ENCODE results near the gene IL1R1. TPM values are rescaled to one million over a fixed set of nuclear protein-coding genes. Genes with fewer than 3 reads are reported as not detected.

IL1R1 gene
- total RNA-seq, 1 donor from 2014 or later: 1.0 TPM

DNA sequence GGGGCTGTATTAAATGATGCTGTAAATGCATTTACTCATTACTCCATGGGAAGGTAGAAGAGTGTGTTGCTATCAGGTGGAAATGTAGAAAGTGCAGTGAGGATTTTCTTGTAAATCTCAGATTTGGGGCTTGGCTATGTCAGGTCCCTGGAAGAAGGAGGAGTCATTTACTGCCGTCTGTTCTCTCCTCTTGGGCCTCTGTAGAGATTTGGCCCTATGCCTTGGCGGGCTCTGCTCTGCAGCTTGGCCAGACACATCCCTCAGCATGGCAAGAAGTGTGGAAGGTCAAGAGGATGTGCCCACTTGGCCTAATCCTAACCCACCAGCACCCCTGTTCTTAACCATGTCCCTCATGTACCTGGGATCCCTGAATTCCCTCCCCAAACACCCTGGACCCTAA is 6.7 kb downstream of the IL1R1 start:
- TF ChIP-seq, protein P1, sequence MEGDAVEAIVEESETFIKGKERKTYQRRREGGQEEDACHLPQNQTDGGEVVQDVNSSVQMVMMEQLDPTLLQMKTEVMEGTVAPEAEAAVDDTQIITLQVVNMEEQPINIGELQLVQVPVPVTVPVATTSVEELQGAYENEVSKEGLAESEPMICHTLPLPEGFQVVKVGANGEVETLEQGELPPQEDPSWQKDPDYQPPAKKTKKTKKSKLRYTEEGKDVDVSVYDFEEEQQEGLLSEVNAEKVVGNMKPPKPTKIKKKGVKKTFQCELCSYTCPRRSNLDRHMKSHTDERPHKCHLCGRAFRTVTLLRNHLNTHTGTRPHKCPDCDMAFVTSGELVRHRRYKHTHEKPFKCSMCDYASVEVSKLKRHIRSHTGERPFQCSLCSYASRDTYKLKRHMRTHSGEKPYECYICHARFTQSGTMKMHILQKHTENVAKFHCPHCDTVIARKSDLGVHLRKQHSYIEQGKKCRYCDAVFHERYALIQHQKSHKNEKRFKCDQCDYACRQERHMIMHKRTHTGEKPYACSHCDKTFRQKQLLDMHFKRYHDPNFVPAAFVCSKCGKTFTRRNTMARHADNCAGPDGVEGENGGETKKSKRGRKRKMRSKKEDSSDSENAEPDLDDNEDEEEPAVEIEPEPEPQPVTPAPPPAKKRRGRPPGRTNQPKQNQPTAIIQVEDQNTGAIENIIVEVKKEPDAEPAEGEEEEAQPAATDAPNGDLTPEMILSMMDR (IDR thresholded peaks at IDR 0.05; ENCODE audit: unreplicated experiment): no peak
- no peak for DNase-seq (ENCODE audit: low spot score)
- no peaks in the 10 kb centered on the region for H3K4me1 Mint-ChIP-seq (ENCODE audit: unreplicated experiment)
- H3K36me3 Mint-ChIP-seq (ENCODE audit: low read depth, unreplicated experiment): peaks cover 33% of the 10 kb centered on the region
- no peak overlapping the region for H3K27ac Mint-ChIP-seq (ENCODE audit: unreplicated experiment)
- H3K27me3 Mint-ChIP-seq (ENCODE audit: unreplicated experiment): peaks cover 5% of the 10 kb centered on the region
- peaks cover 11% of the 10 kb centered on the region for H3K9me3 Mint-ChIP-seq (ENCODE audit: unreplicated experiment)
- H3K4me3 Mint-ChIP-seq (ENCODE audit: unreplicated experiment): no peak overlapping the region

DNA sequence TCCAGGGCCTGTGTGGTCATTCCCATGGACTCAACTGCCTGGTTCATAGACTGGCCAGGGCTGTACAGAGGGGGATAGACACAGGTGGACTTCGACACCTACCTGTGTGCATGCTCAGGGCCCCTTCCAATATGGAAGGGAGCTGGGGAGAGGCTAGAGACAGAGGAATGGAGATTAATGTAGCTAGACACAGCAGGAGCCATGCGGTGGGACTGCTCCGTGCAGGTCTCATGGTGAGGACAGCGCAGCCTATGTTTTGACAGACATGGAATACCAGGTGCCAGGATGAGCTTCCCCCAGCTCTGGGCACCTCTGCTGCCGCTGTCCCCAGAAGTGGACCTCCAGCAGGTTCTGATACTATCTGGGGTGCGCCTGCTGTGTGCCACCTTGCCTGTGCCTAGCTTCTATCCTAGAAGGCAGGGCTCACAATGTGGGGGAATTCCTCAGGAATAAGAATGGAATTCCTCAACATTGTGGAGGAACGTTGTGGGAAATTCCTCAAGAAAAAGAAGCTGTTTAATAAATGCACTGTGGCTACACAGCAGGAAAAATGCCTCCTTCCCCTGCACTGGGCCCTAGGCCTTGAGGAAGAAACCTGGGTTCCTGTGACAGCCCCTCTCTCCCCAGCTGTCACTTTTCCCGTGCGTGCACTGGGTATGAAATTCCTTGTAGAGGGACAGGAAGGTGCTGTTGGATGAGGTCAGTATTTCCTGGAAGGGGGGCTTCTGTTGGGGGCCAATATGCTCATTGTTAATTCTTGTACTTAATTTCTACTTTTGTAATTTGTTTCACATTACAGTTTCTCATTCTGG is 7.3 kb downstream of the IL1R1 start:
- no peaks in the 10 kb centered on the region for H3K4me1 Mint-ChIP-seq (ENCODE audit: unreplicated experiment)
- DNase-seq (ENCODE audit: low spot score): no peak
- H3K27me3 Mint-ChIP-seq (ENCODE audit: unreplicated experiment): peaks cover 5% of the 10 kb centered on the region
- peaks cover 8% of the 10 kb centered on the region for H3K9me3 Mint-ChIP-seq (ENCODE audit: unreplicated experiment)
- peaks cover 33% of the 10 kb centered on the region for H3K36me3 Mint-ChIP-seq (ENCODE audit: low read depth, unreplicated experiment)
- no peak overlapping the region for H3K4me3 Mint-ChIP-seq (ENCODE audit: unreplicated experiment)
- H3K27ac Mint-ChIP-seq (ENCODE audit: unreplicated experiment): no peak overlapping the region
- TF ChIP-seq, protein P1 (IDR thresholded peaks at IDR 0.05; ENCODE audit: unreplicated experiment): no peak

DNA sequence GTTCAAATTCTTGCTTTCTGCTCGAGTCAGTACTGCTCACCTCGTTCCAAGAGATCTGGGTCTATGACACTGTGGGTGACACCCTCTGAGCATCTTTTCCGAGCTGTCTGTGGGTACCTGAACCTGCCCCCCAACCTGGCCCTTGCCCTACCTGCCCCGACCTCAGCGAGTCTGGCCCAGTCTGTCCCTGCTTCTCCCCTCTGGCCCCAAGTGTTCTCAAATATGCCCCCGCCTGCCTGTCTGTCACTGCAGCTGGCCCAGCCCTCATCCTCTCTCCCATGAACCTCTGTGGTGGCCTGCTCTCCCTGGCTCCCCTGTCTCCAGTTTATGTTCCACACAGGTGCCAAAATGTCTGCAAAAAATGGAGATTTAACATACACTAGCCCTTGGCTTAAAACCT is 11.8 kb downstream of the IL1R1 start:
- H3K36me3 Mint-ChIP-seq (ENCODE audit: low read depth, unreplicated experiment): peaks cover 16% of the 10 kb centered on the region
- H3K9me3 Mint-ChIP-seq (ENCODE audit: unreplicated experiment): no peaks in the 10 kb centered on the region
- no peak overlapping the region for H3K27ac Mint-ChIP-seq (ENCODE audit: unreplicated experiment)
- no peaks in the 10 kb centered on the region for H3K4me1 Mint-ChIP-seq (ENCODE audit: unreplicated experiment)
- peaks cover 4% of the 10 kb centered on the region for H3K27me3 Mint-ChIP-seq (ENCODE audit: unreplicated experiment)
- TF ChIP-seq, protein P1 (IDR thresholded peaks at IDR 0.05; ENCODE audit: unreplicated experiment): no peak
- DNase-seq (ENCODE audit: low spot score): no peak
- H3K4me3 Mint-ChIP-seq (ENCODE audit: unreplicated experiment): no peak overlapping the region

DNA sequence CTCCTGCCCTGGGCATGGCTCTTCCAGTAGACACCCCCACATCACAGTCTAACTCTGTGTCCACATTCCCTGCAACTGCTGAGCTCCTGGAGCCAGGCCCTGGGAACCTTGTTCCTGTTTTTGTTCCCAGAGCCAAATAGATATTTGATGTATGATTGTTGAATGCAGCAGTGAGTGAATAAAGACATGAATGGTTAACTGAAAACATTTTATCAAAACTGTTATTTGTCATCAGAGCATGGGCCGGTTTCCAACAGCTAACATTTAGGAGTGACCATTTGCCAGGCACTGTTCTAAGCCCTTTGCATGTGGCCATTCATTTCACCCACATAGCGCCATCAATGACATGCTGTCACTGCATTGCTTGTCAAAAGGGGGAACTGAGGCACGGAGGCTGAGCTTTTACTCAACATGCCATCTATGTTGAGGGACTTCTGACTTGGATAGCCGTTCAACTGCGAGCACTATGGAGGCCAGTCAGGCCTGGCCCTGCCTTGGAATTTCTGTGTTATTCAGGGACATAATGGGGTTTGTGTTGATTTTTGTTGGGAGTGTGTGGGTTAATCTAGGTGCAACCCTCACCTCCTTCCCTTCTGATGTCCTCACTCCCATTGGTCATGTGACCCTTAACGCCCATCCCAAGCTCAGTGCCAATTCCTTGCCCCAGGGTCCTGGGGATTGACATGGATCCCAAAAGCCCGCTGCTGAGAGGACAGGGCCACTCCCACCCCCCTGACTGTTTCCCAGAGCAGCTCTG is 12.6 kb downstream of the IL1R1 start:
- Mint-ChIP-seq H3K36me3 (ENCODE audit: low read depth, unreplicated experiment) (peaks cover 16% of the 10 kb centered on the region), H3K9me3 (ENCODE audit: unreplicated experiment) (no peaks in the 10 kb centered on the region), H3K4me1 (ENCODE audit: unreplicated experiment) (no peaks in the 10 kb centered on the region), H3K4me3 (ENCODE audit: unreplicated experiment) (no peak overlapping the region), H3K27ac (ENCODE audit: unreplicated experiment) (no peak overlapping the region), H3K27me3 (ENCODE audit: unreplicated experiment) (peaks cover 4% of the 10 kb centered on the region)
- TF ChIP-seq, protein P1 (IDR thresholded peaks at IDR 0.05; ENCODE audit: unreplicated experiment): no peak
- DNase-seq (ENCODE audit: low spot score): no peak
